ENCODE measurements around the gene DTNBP1. TPM values are rescaled to one million over a fixed set of nuclear protein-coding genes. Genes with fewer than 3 reads are reported as not detected.

DTNBP1 gene
- polyA plus RNA-seq, 2 of the 4 experiments (the other 2 are of a cell fraction), result 8.4 to 8.7 TPM

GRCh38 chr6:15476631-15477380 is 186.0 kb downstream of the DTNBP1 start:
- DNase-seq (ENCODE audit: low read depth in 1 of 2, low spot score in 1 of 2) (no peak), ATAC-seq (no peak), FAIRE-seq (no peak)
- H3K4me1 ChIP-seq, result 0 out of 3 replicates have a peak, but pooled peaks cover 4% of the 10 kb centered on the region
- POLR2A ChIA-PET, result no interaction called here
- no peak overlapping the region for H3K4me3 ChIP-seq
- no peak overlapping the region for H3K4me2 ChIP-seq
- no peak overlapping the region for H3K27ac ChIP-seq
- CTCF ChIA-PET, result interaction anchor here (0.5 to 1.6 kb wide), 6 partner anchors 12 to 1991 kb away, joined by 3 to 6 read pairs (median 3); no protein-coding TSS in a partner anchor
- H3K9me3 ChIP-seq, result no peaks in the 10 kb centered on the region
- TF ChIP-seq ATOH8 (CRISPR knock-in tag; IDR thresholded peaks at IDR 0.05; ENCODE audit: low read depth) (no peak), ZNF302 (CRISPR knock-in tag; IDR thresholded peaks at IDR 0.05) (no peak), ZSCAN20 (CRISPR knock-in tag; IDR thresholded peaks at IDR 0.05) (no peak), ELK1 (IDR thresholded peaks at IDR 0.05; ENCODE audit: low read depth, low read length) (no peak), FOSB (CRISPR knock-in tag; IDR thresholded peaks at IDR 0.05) (no peak), PBX3 (IDR thresholded peaks at IDR 0.05) (no peak), HOXB13 (CRISPR knock-in tag; IDR thresholded peaks at IDR 0.05; ENCODE audit: low read depth) (no peak), POLR2AphosphoS2 (conservative IDR thresholded peaks at IDR 0.05; ENCODE audit: low read length) (no peak), CBX2 (IDR thresholded peaks at IDR 0.05; ENCODE audit: borderline replicate concordance, low read depth) (no peak), HES2 (IDR thresholded peaks at IDR 0.05) (no peak), NPAS2 (CRISPR knock-in tag; IDR thresholded peaks at IDR 0.05; ENCODE audit: borderline replicate concordance) (no peak)
- WGBS (ENCODE audit: missing lambda C conversion rate), result 78% methylated on average over 7 of the region's 7 CpGs

GRCh38 chr6:15475872-15476271 is 187.0 kb downstream of the DTNBP1 start:
- TF ChIP-seq ZSCAN20 (CRISPR knock-in tag; IDR thresholded peaks at IDR 0.05) (no peak), RCOR1 (IDR thresholded peaks at IDR 0.05; ENCODE audit: low read depth, low read length) (no peak), FOXS1 (CRISPR knock-in tag; IDR thresholded peaks at IDR 0.05) (no peak), ZNF302 (CRISPR knock-in tag; IDR thresholded peaks at IDR 0.05) (no peak), GATA3 (IDR thresholded peaks at IDR 0.05; ENCODE audit: borderline replicate concordance) (no peak), POLR2A (IDR thresholded peaks at IDR 0.05; ENCODE audit: low read length) (no peak), JUNB (IDR thresholded peaks at IDR 0.05) (no peak), HEYL (CRISPR knock-in tag; IDR thresholded peaks at IDR 0.05) (no peak)
- POLR2A ChIA-PET, result no interaction called here
- 88% methylated on average over 4 of the region's 4 CpGs for WGBS (ENCODE audit: missing lambda C conversion rate)

GRCh38 chr6:15475261-15475660 is 187.6 kb downstream of the DTNBP1 start:
- Histone ChIP-seq H3K4me2 (no peak overlapping the region), H3K4me1 (0 out of 3 replicates have a peak, but pooled peaks cover 4% of the 10 kb centered on the region), H3K27ac (no peak overlapping the region), H3K9me3 (no peaks in the 10 kb centered on the region), H3K4me3 (no peak overlapping the region)
- no peak for ATAC-seq
- CTCF ChIA-PET, result interaction anchor here (1.1 kb wide), 1 partner anchor 148 kb away, joined by 3 read pairs; no protein-coding TSS in a partner anchor
- DNase-seq (ENCODE audit: low read depth in 1 of 2, low spot score in 1 of 2), result no peak
- no peak for FAIRE-seq
- WGBS (ENCODE audit: missing lambda C conversion rate), result 87% methylated on average over 6 of the region's 6 CpGs
- POLR2A ChIA-PET, result no interaction called here
- TF ChIP-seq MAFK (IDR thresholded peaks at IDR 0.05; ENCODE audit: partially characterized antibody) (no peak), KDM1A (IDR thresholded peaks at IDR 0.05; ENCODE audit: low read depth) (no peak), GATA3 (IDR thresholded peaks at IDR 0.05; ENCODE audit: borderline replicate concordance) (no peak), ZSCAN20 (CRISPR knock-in tag; IDR thresholded peaks at IDR 0.05) (no peak), NR3C1 (IDR thresholded peaks at IDR 0.05) (no peak), MAZ (IDR thresholded peaks at IDR 0.05; ENCODE audit: borderline replicate concordance, low read depth, low read length) (no peak), POLR2AphosphoS2 (conservative IDR thresholded peaks at IDR 0.05; ENCODE audit: low read length) (no peak), FOXS1 (CRISPR knock-in tag; IDR thresholded peaks at IDR 0.05) (no peak), JUN (IDR thresholded peaks at IDR 0.05) (no peak), EP300 (IDR thresholded peaks at IDR 0.05) (no peak), ELK1 (IDR thresholded peaks at IDR 0.05; ENCODE audit: low read depth, low read length) (no peak), KDM5A (IDR thresholded peaks at IDR 0.05) (no peak), HOXB5 (CRISPR knock-in tag; IDR thresholded peaks at IDR 0.05) (no peak), HOXA7 (CRISPR knock-in tag; IDR thresholded peaks at IDR 0.05) (no peak)

More at GRCh38 chr6:15475872-15476271, 187.0 kb downstream of the DTNBP1 start:
- ATAC-seq, result no peak
- DNase-seq (ENCODE audit: low read depth in 1 of 2, low spot score in 1 of 2), result no peak
- Histone ChIP-seq H3K4me2 (no peak overlapping the region), H3K4me1 (0 out of 3 replicates have a peak, but pooled peaks cover 4% of the 10 kb centered on the region), H3K4me3 (no peak overlapping the region), H3K27ac (no peak overlapping the region), H3K9me3 (no peaks in the 10 kb centered on the region)
- FAIRE-seq, result no peak
- CTCF ChIA-PET, result interaction anchor here (1.1 to 1.3 kb wide), 2 partner anchors 11 to 147 kb away, joined by 3 to 4 read pairs; no protein-coding TSS in a partner anchor
